H1 (cell line): ENCODE data around the gene TUBB4B. TPM values are rescaled to one million over a fixed set of nuclear protein-coding genes. Genes with fewer than 3 reads are reported as not detected.

ENCODE experiments used
- CTCF ChIA-PET: fragments of 300-600 bp; sonication (Branson Sonifier 250); formaldehyde crosslinking; loops from one replicate; lab custom pipeline; 2021; ENCODE audit not compliant: partially characterized antibody; lab: Charles Lee
- POLR2A ChIA-PET: fragments of 300-600 bp; sonication (Branson Sonifier 250); formaldehyde crosslinking; loops from one replicate; lab custom pipeline; 2021; ENCODE audit warnings: inconsistent platforms; ENCODE audit not compliant: partially characterized antibody; lab: Charles Lee
- DNase-seq, 2 experiments: peaks; one replicate each; pipeline versions ENCODE4 v3.0.0 to v3.0.0-alpha.2; 2010 to 2022; ENCODE audit warnings: low spot score in 2 of 2, low read depth in 1 of 2, mixed read lengths in 1 of 2
- FAIRE-seq: peaks from 2 replicates; lab custom pipeline; 2011; peaks lifted over from hg19 to GRCh38; lab: Jason Lieb, UNC
- H2AFZ ChIP-seq: 2 replicates; pipeline ENCODE4 v1.8.1; 2012; ENCODE audit warnings: low read length, inconsistent platforms
- H2AK5ac ChIP-seq: 2 replicates; pipeline ENCODE4 v1.6.1; 2013; ENCODE audit warnings: low read depth, low read length
- H2BK120ac ChIP-seq: replicated peaks from 2 replicates; pipeline ENCODE3; 2013; ENCODE audit warnings: low read depth, low read length, inconsistent platforms
- H2BK12ac ChIP-seq: 2 replicates; pipeline ENCODE4 v1.6.1; 2013; ENCODE audit warnings: low read depth, low read length
- H2BK15ac ChIP-seq: 2 replicates; pipeline ENCODE4 v1.6.1; 2013; ENCODE audit warnings: low read length
- H2BK20ac ChIP-seq: 2 replicates; pipeline ENCODE4 v1.6.1; 2013; ENCODE audit warnings: low read length
- H2BK5ac ChIP-seq: 2 replicates; pipeline ENCODE4 v1.6.1; 2013; ENCODE audit warnings: low read depth, low read length
- H3K14ac ChIP-seq: 2 replicates; pipeline ENCODE4 v1.6.1; 2013; ENCODE audit warnings: inconsistent platforms; ENCODE audit not compliant: insufficient read length
- H3K18ac ChIP-seq: 2 replicates; pipeline ENCODE4 v1.6.1; 2013; ENCODE audit warnings: low read length; ENCODE audit errors: extremely low read depth
- H3K23ac ChIP-seq: 2 replicates; pipeline ENCODE4 v1.6.1; 2013; ENCODE audit warnings: inconsistent platforms; ENCODE audit not compliant: insufficient read length
- H3K23me2 ChIP-seq: 2 replicates; pipeline ENCODE4 v1.6.1; 2013; ENCODE audit warnings: low read depth, low read length
- H3K27ac ChIP-seq: 2 replicates; pipeline ENCODE4 v1.6.1; 2011; ENCODE audit warnings: low read depth, low read length, inconsistent platforms
- H3K27me3 ChIP-seq, 4 experiments: replicated peaks in 1 of 4; 1 replicate in 1 of 4; 2 replicates in 3 of 4; pipeline versions ENCODE4 v1.6.1 to v1.8.1; 2011 to 2013; ENCODE audit warnings: low read length in 3 of 4, mild to moderate bottlenecking in 3 of 4, inconsistent platforms in 2 of 4, mixed read lengths in 2 of 4, moderate library complexity in 1 of 4; ENCODE audit not compliant: control insufficient read depth in 3 of 4, insufficient read depth in 3 of 4; ENCODE audit errors: extremely low read depth in 1 of 4
- H3K36me3 ChIP-seq, 4 experiments: 2 replicates each; pipeline versions ENCODE4 v1.6.1 to v1.8.1; 2011 to 2013; ENCODE audit warnings: mild to moderate bottlenecking in 4 of 4, low read length in 3 of 4, moderate library complexity in 2 of 4, control low read depth in 1 of 4, inconsistent platforms in 1 of 4; ENCODE audit not compliant: insufficient read depth in 4 of 4, control insufficient read depth in 2 of 4
- H3K4ac ChIP-seq: replicated peaks from 2 replicates; pipeline ENCODE3; 2013; ENCODE audit warnings: low read length, low read depth, mixed read lengths, inconsistent platforms; ENCODE audit not compliant: insufficient read length
- H3K4me1 ChIP-seq, 4 experiments: replicated peaks in 1 of 4; 1 replicate in 1 of 4; 2 replicates in 3 of 4; pipeline versions ENCODE4 v1.6.1 to v1.8.1; 2011 to 2013; ENCODE audit warnings: low read length in 3 of 4, inconsistent platforms in 2 of 4, mixed read lengths in 1 of 4; ENCODE audit not compliant: insufficient read depth in 4 of 4, control insufficient read depth in 3 of 4
- H3K4me2 ChIP-seq, 2 experiments: 2 replicates each; pipeline versions ENCODE4 v1.6.1 to v1.8.1; 2011 to 2013; ENCODE audit warnings: low read depth in 2 of 2, low read length in 2 of 2, control low read depth in 1 of 2, inconsistent platforms in 1 of 2, mild to moderate bottlenecking in 1 of 2; ENCODE audit not compliant: insufficient read depth in 1 of 2
- H3K4me3 ChIP-seq, 4 experiments: fragments of 200-600, 300-600 bp in 1 of 4; sonication (generic), shearing (Covaris generic), sonication (Bioruptor Twin) in 1 of 4; 2 replicates each; pipeline versions ENCODE4 v1.5.1 to v1.8.1; 2011 to 2016; ENCODE audit warnings: low read length in 4 of 4, low read depth in 3 of 4, control low read depth in 2 of 4, inconsistent platforms in 2 of 4, mild to moderate bottlenecking in 2 of 4, mixed read lengths in 1 of 4, moderate library complexity in 1 of 4; ENCODE audit not compliant: insufficient read depth in 2 of 4; ENCODE audit errors: extremely low read depth in 1 of 4
- H3K56ac ChIP-seq: replicated peaks from 2 replicates; pipeline ENCODE3; 2013; ENCODE audit warnings: low read depth, mild to moderate bottlenecking, mixed read lengths, low read length, inconsistent platforms; ENCODE audit not compliant: insufficient read length
- H3K79me1 ChIP-seq: 2 replicates; pipeline ENCODE4 v1.6.1; 2013; ENCODE audit warnings: low read depth, low read length, control low read depth
- H3K79me2 ChIP-seq, 2 experiments: 2 replicates each; pipeline versions ENCODE4 v1.6.1 to v1.8.1; 2012 to 2013; ENCODE audit warnings: low read length in 2 of 2, mild to moderate bottlenecking in 2 of 2, inconsistent platforms in 1 of 2; ENCODE audit not compliant: insufficient read depth in 2 of 2, control insufficient read depth in 1 of 2
- H3K9ac ChIP-seq, 4 experiments: replicated peaks in 1 of 4; 1 replicate in 1 of 4; 2 replicates in 3 of 4; pipeline versions ENCODE4 v1.6.1 to v1.8.1; 2011 to 2013; ENCODE audit warnings: low read depth in 3 of 4, low read length in 3 of 4, control low read depth in 2 of 4, mild to moderate bottlenecking in 2 of 4, moderate library complexity in 2 of 4, inconsistent platforms in 1 of 4; ENCODE audit errors: extremely low read depth in 1 of 4
- H3K9me3 ChIP-seq, 2 experiments: 2 replicates each; pipeline versions ENCODE4 v1.6.1 to v1.8.1; 2012 to 2013; ENCODE audit warnings: mild to moderate bottlenecking in 2 of 2, moderate library complexity in 2 of 2, control low read depth in 1 of 2, inconsistent platforms in 1 of 2, low read depth in 1 of 2, low read length in 1 of 2, mixed read lengths in 1 of 2; ENCODE audit not compliant: insufficient read depth in 2 of 2
- H4K20me1 ChIP-seq, 2 experiments: replicated peaks in 1 of 2; 2 replicates each; pipeline versions ENCODE3 to v1.8.1; 2011 to 2013; ENCODE audit warnings: inconsistent platforms in 2 of 2, low read length in 2 of 2, mild to moderate bottlenecking in 1 of 2; ENCODE audit not compliant: insufficient read depth in 2 of 2, control insufficient read depth in 1 of 2
- H4K5ac ChIP-seq: 2 replicates; pipeline ENCODE4 v1.6.1; 2013; ENCODE audit warnings: low read length, low read depth, mixed read lengths, inconsistent platforms; ENCODE audit not compliant: insufficient read length
- H4K8ac ChIP-seq: 2 replicates; pipeline ENCODE4 v1.8.0; 2013; ENCODE audit warnings: mild to moderate bottlenecking, moderate library complexity, low read length, inconsistent platforms; ENCODE audit not compliant: insufficient read depth; ENCODE audit errors: extremely low read depth
- H4K91ac ChIP-seq: replicated peaks from 2 replicates; pipeline ENCODE3; 2013; ENCODE audit warnings: low read length, mixed read lengths, inconsistent platforms; ENCODE audit not compliant: insufficient read length
- RBBP5 ChIP-seq: IDR thresholded peaks from 2 replicates; pipeline ENCODE4 v1.7.1; 2012; ENCODE audit warnings: low read depth, mild to moderate bottlenecking, inconsistent platforms, low read length, moderate library complexity, borderline replicate concordance
- TAF1 ChIP-seq: IDR thresholded peaks from 2 replicates; pipeline ENCODE4 v1.6.1; 2011; ENCODE audit warnings: mild to moderate bottlenecking, low read depth, low read length
- WGBS, 2 experiments: shearing (Covaris generic) in 1 of 2; methylation state at CpG; one replicate each; pipeline versions ENCODE4 v1.1.6 to v1.1.7; 2013 to 2015; ENCODE audit warnings: low lambda C conversion rate in 2 of 2, mixed read lengths in 2 of 2, inconsistent platforms in 1 of 2, low coverage in 1 of 2, missing lambda C conversion rate in 1 of 2; ENCODE audit not compliant: insufficient replicate concordance in 2 of 2, insufficient coverage in 1 of 2, insufficient read length in 1 of 2; ENCODE audit errors: extremely low coverage in 1 of 2, missing lambda C conversion rate in 1 of 2; 5-methylcytosine and 5-hydroxymethylcytosine counted together
- polyA plus RNA-seq, 7 experiments: library from polyadenylated mRNA; depleted of rRNA in 3 of 7; stranded (reverse) in 5 of 7; unstranded in 2 of 7; fragments of >200 nt in 5 of 7; fragments of 200-250 nt in 2 of 7; gene quantifications; 1 replicate in 5 of 7; 2 replicates in 1 of 7; 4 replicates in 1 of 7; pipeline versions ENCODE4 v1.2.1 to v1.2.3, GENCODE V29; 2011 to 2013; ENCODE audit warnings: missing spikeins in 2 of 7, mixed read lengths in 2 of 7
- total RNA-seq: library from RNA; stranded (reverse); fragmentation: NEBNext Ultra II Directional; extraction: Animal tissue kit (Norgen Biotek cat#: 25700); gene quantifications from 2 replicates; pipeline ENCODE4 v1.2.1, GENCODE V29; 2021

TUBB4B gene
- total and polyA plus RNA-seq, 2 of the 8 experiments (the other 6 are each of a cell fraction or from before 2014, with no cell fraction given), result 280 to 307 TPM

GRCh38 chr9:137224830-137225694 lies 16.0 kb upstream of the TUBB4B start, which contains the start of gene CYSRT1:
TSS of gene CYSRT1 (plus strand) at chr9:137225174. CDS start at chr9:137225622, 448 bp downstream.
- H3K36me3 ChIP-seq, result no peaks in the 10 kb centered on the region
- WGBS, 2 experiments, result 76% methylated on average over 19 of the region's 23 CpGs; no CpG with 5 or more reads in 1 of the 2 experiments
- 0 out of 2 replicates have a peak, but pooled peaks have one; percentile 18 for TF ChIP-seq TAF1
- TF ChIP-seq RBBP5, result no peak
- TF ChIP-seq, all 59 proteins: peak for 1
- POLR2A ChIA-PET, result interaction anchor here (1.2 to 69.9 kb wide), 5 partner anchors 18 to 112 kb away, joined by 3 to 1462 read pairs (median 19); partner anchors contain the start of genes ANAPC2, NDOR1, NELFB and SSNA1
- Histone ChIP-seq H2AFZ (no peak within 1 kb of the TSS; the same call in 1 of the 2 replicates), H2BK15ac (peak within 1 kb of the TSS; percentile 81; the same call in 1 of the 2 replicates), H2AK5ac (no peak within 1 kb of the TSS; the same call in 1 of the 2 replicates), H4K20me1 (peaks cover 0 to 1% of the 10 kb centered on the region in 2 experiments), H3K23ac (no peak within 1 kb of the TSS), H3K79me2 (no peaks in the 10 kb centered on the region), H3K56ac (no peak within 1 kb of the TSS), H2BK5ac (peak within 1 kb of the TSS; percentile 90; the same call in 1 of the 2 replicates), H4K91ac (peak within 1 kb of the TSS; percentile 91), H3K4ac (peak within 1 kb of the TSS; percentile 53), H2BK120ac (no peak within 1 kb of the TSS), H4K8ac (peak within 1 kb of the TSS; percentile 82), H3K9ac (no peak within 1 kb of the TSS; a peak in 3 of 7 replicates), H3K23me2 (peaks cover 18% of the 10 kb centered on the region; the same call in 1 of the 2 replicates), H4K5ac (no peak within 1 kb of the TSS), H3K9me3 (no peaks in the 10 kb centered on the region), H3K27ac (no peak within 1 kb of the TSS), H2BK12ac (peak within 1 kb of the TSS; percentile 80; the same call in 1 of the 2 replicates), H3K4me2 (peak within 1 kb of the TSS; percentile 70 to 77), H3K14ac (no peak within 1 kb of the TSS), H3K79me1 (no peaks in the 10 kb centered on the region), H3K27me3 (no peaks in the 10 kb centered on the region; a peak in 2 of 7 replicates), H2BK20ac (no peak within 1 kb of the TSS), H3K4me1 (peaks cover 0 to 24% (median 10%) of the 10 kb centered on the region in 4 experiments; a peak in 5 of 7 replicates), H3K4me3 (peak within 1 kb of the TSS; percentile 67 to 92 (median 79)), H3K18ac (no peak within 1 kb of the TSS)
- DNase-seq (peak in 1 of 2 experiments; percentile 52), FAIRE-seq (no peak)
- CTCF ChIA-PET, result interaction anchor here (0.7 to 20.2 kb wide), 13 partner anchors 12 to 437 kb away, joined by 3 to 204 read pairs (median 5); partner anchors contain the start of genes ANAPC2, SSNA1 and TUBB4B
